Thoracic aorta (tissue), 2 donors: ENCODE data around the gene HFM1. TPM values are rescaled to one million over a fixed set of nuclear protein-coding genes. Genes with fewer than 3 reads are reported as not detected.

Experiments
- ATAC-seq: fragments of 150-250 bp; one replicate; pipeline ENCODE4 v1.8.0; 2017; ENCODE audit warnings: low read depth; ENCODE audit not compliant: insufficient number of reproducible peaks, low FRiP score
- DNase-seq: peaks from one replicate; pipeline ENCODE4 v3.0.0-alpha.2; 2020; ENCODE audit warnings: low spot score
- H3K27ac ChIP-seq, 2 donors: fragments of 200-600 bp; sonication (generic); 1 replicate in 1 of 2; 2 replicates in 1 of 2; pipeline ENCODE4 v1.5.1; 2016; ENCODE audit warnings: mild to moderate bottlenecking in 2 of 2, moderate library complexity in 2 of 2
- H3K27me3 ChIP-seq: fragments of 200-600 bp; sonication (generic); replicated peaks from 2 replicates; pipeline ENCODE4 v1.6.0; 2016; ENCODE audit warnings: mild to moderate bottlenecking; ENCODE audit not compliant: insufficient read depth
- H3K36me3 ChIP-seq: fragments of 200-600 bp; sonication (generic); one replicate; pipeline ENCODE4 v1.5.1; 2016
- H3K4me1 ChIP-seq, 2 donors: fragments of 200-600 bp; sonication (generic); 1 replicate in 1 of 2; 2 replicates in 1 of 2; pipeline versions ENCODE4 v1.5.1 to v1.6.0; 2016; ENCODE audit warnings: low read depth in 2 of 2, mild to moderate bottlenecking in 1 of 2; ENCODE audit not compliant: control insufficient read depth in 1 of 2
- H3K4me3 ChIP-seq: fragments of 200-600 bp; sonication (generic); 2 replicates; pipeline ENCODE4 v1.5.1; 2016; ENCODE audit warnings: mild to moderate bottlenecking
- H3K9me3 ChIP-seq: fragments of 200-600 bp; sonication (generic); 2 replicates; pipeline ENCODE4 v1.5.1; 2016
- total RNA-seq, 2 donors: library from RNA; depleted of rRNA; stranded (reverse); fragments of >200 nt; gene quantifications; one replicate each; pipeline versions ENCODE4 v1.1.0 to v1.2.3, GENCODE V29; 2016
- TF ChIP-seq, protein P1 (sequence below): fragments of 200-600 bp; sonication (generic); IDR thresholded peaks from one replicate; pipeline ENCODE4 v1.5.1; 2019; ENCODE audit warnings: antibody characterized with exemption

HFM1 gene
- total RNA-seq, 2 donors from 2014 or later: 1.4 TPM; not detected in 1

DNA sequence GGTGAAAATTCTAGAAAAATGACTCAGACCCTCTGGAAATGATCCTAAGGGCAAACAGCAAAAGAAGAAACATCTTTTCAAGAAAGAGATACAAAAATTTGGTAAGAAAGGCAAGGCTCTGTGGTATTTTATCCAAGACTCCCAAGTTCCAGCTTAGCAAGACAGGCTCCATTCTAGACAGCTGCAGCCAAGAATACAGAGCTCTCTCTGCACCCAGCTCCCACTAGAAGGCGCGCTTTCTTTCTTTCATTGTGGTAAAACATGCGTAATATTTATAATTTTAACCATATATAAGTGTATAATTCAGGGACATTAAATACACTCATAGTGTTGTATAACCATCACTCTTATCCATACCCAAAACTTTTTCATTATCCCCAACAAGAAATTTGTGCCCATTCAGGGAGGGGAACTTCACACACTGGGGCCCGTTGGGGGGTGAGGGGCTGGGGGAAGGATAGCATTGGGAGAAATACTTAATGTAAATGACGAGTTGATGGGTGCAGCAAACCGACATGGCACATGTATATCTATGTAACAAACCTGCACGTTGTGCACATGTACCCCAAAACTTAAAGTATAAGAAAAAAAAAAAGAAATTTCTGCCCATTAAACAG lies 2.2 kb upstream of the HFM1 start:
- DNase-seq: no peak
- ATAC-seq: no peak
- Histone ChIP-seq H3K4me3 (no peak overlapping the region), H3K4me1 (peaks cover 0 to 10% of the 10 kb centered on the region in 2 donors), H3K27me3 (no peaks in the 10 kb centered on the region), H3K27ac (no peak overlapping the region), H3K9me3 (no peaks in the 10 kb centered on the region), H3K36me3 (no peaks in the 10 kb centered on the region)
- TF ChIP-seq, protein P1, sequence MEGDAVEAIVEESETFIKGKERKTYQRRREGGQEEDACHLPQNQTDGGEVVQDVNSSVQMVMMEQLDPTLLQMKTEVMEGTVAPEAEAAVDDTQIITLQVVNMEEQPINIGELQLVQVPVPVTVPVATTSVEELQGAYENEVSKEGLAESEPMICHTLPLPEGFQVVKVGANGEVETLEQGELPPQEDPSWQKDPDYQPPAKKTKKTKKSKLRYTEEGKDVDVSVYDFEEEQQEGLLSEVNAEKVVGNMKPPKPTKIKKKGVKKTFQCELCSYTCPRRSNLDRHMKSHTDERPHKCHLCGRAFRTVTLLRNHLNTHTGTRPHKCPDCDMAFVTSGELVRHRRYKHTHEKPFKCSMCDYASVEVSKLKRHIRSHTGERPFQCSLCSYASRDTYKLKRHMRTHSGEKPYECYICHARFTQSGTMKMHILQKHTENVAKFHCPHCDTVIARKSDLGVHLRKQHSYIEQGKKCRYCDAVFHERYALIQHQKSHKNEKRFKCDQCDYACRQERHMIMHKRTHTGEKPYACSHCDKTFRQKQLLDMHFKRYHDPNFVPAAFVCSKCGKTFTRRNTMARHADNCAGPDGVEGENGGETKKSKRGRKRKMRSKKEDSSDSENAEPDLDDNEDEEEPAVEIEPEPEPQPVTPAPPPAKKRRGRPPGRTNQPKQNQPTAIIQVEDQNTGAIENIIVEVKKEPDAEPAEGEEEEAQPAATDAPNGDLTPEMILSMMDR: no peak

DNA sequence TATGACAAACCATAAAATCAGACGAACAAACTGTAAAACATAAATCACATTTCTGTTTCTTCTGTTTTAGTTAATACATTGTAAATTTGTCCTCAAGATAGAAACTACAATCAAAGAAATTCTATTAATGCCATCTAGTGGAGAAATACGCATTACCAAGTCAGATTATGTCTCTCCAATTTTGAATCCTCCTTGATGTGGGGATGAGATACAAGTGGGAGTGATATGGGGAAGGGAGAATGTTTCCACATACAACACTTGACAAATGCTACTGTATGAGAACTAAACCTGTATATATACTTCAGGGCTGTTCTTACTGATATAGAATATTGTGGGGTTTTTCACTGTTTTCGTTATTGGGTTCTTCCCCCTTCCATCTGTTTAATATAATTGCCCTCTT lies 2.6 kb downstream of the HFM1 start:
- H3K27me3 ChIP-seq: no peaks in the 10 kb centered on the region
- no peaks in the 10 kb centered on the region for H3K36me3 ChIP-seq
- H3K27ac ChIP-seq: no peak overlapping the region
- no peaks in the 10 kb centered on the region for H3K9me3 ChIP-seq
- H3K4me1 ChIP-seq: peaks cover 0 to 10% of the 10 kb centered on the region in 2 donors
- no peak overlapping the region for H3K4me3 ChIP-seq
- TF ChIP-seq, protein P1: peak; percentile 19
- DNase-seq (no peak), ATAC-seq (no peak)

DNA sequence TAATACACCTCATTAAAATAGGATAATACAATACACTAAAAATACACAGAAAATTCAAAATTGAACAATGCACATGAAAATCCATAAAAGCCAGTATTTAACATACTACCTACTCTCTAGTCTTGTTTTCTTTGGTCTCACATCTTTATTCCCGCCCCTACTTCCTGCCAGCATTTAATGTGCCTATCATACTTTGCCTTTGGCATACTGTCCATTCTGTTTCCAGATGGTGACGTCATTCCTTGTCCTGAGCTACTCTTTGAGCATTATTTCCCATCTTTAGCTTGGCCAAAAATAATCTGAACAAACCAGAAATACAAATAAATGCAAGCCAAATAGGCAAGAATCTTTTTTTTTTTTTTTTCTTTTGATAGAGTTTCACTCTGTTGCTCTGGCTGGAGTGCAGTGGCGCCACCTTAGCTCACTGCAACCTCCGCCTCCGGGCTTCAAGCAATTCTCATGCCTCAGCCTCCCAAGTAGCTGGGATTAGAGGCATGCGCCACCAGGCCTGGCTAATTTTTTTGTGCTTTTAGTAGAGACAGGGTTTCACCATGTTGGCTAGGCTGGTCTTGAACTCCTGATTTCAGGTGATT lies 4.4 kb downstream of the HFM1 start:
- DNase-seq (no peak), ATAC-seq (no peak)
- no peaks in the 10 kb centered on the region for H3K36me3 ChIP-seq
- H3K27me3 ChIP-seq: no peaks in the 10 kb centered on the region
- no peak overlapping the region for H3K4me3 ChIP-seq
- no peak overlapping the region for H3K27ac ChIP-seq
- peaks cover 0 to 10% of the 10 kb centered on the region in 2 donors for H3K4me1 ChIP-seq
- no peaks in the 10 kb centered on the region for H3K9me3 ChIP-seq
- TF ChIP-seq, protein P1: no peak

DNA sequence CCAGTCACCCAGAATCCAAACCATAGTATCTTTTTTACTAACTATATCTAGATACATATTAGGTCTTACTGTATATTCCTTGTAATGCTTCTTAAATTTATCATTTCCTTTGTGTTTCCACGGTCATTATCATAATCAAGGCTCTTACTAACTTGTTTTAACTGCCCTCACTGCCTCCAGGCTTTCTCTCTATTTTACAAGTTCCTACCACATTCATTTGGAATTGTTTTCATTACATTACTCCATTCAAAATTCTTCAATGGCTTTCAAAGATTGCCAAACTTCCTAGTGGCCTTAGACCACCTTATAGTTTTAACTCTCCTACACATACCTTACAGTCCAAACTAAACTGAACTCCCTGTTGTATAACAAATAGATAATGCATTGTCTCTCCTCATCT lies 6.3 kb downstream of the HFM1 start:
- no peak for ATAC-seq
- TF ChIP-seq, protein P1: no peak

DNA sequence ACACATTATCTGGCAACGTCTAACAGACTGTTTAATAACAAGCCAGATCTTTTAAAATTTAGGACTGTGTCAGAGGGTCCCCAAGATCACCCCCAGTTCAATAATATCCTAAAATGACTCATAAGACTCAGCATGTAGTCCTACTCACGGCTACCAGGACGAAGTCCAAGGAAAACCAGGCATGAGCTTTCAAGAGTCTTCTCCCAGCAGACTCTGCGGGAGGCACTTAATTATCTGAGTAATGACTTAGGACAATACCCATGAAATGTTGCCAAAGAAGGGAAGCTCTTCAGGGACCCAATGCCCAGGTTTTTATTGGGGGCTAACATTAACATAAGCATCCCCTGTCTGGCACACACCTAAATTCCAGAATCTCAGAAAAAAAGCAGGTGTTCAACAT lies 7.0 kb downstream of the HFM1 start:
- TF ChIP-seq, protein P1: no peak
- Histone ChIP-seq H3K27ac (no peak overlapping the region), H3K4me3 (no peak overlapping the region), H3K4me1 (no peaks in the 10 kb centered on the region), H3K9me3 (no peaks in the 10 kb centered on the region), H3K27me3 (no peaks in the 10 kb centered on the region), H3K36me3 (no peaks in the 10 kb centered on the region)
- DNase-seq: no peak
- no peak for ATAC-seq

More for the DNA sequence above, 6.3 kb downstream of the HFM1 start:
- Histone ChIP-seq H3K36me3 (no peaks in the 10 kb centered on the region), H3K9me3 (no peaks in the 10 kb centered on the region), H3K27ac (no peak overlapping the region), H3K4me1 (no peaks in the 10 kb centered on the region), H3K4me3 (no peak overlapping the region), H3K27me3 (no peaks in the 10 kb centered on the region)
- no peak for DNase-seq
